GM12878 (cell line): ENCODE results near the gene GALK2. TPM values are rescaled to one million over a fixed set of nuclear protein-coding genes. Genes with fewer than 3 reads are reported as not detected.

Source experiments
- ATAC-seq: fragments of 200-7000 bp; cut with Tn5 transposase; 3 replicates; pipeline ENCODE4 v1.9.1; 2020; ENCODE audit warnings: mild to moderate bottlenecking, moderate library complexity
- BruUV-seq: library from RNA; stranded (reverse); fragments of 400-500 nt; replicated peaks from 2 replicates; lab custom pipeline; 2021; lab: Mats Ljungman, UMichigan
- CTCF ChIA-PET: fragments of 300-600 bp; sonication (Branson Sonifier 250); formaldehyde crosslinking; extraction: SDS; loops from one replicate; lab custom pipeline; 2021; ENCODE audit warnings: inconsistent platforms; lab: Yijun Ruan, JAX
- POLR2A ChIA-PET: fragments of 350-600 bp; formaldehyde crosslinking; extraction: SDS; loops from one replicate; lab custom pipeline; 2021; ENCODE audit warnings: inconsistent platforms; lab: Charles Lee
- RAD21 ChIA-PET: fragments of 300-600 bp; sonication (Branson Sonifier 250); formaldehyde crosslinking; loops from one replicate; lab custom pipeline; 2023; ENCODE audit warnings: antibody characterized with exemption; ENCODE audit not compliant: unreplicated experiment; lab: Charles Lee
- SMC1A ChIA-PET: fragments of 300-600 bp; sonication (Branson Sonifier 250); formaldehyde crosslinking; loops from one replicate; lab custom pipeline; 2023; ENCODE audit not compliant: unreplicated experiment, uncharacterized antibody; lab: Charles Lee
- DNase-seq: peaks from one replicate; pipeline ENCODE4 v3.0.0-alpha.2; 2011; ENCODE audit warnings: low read depth, low spot score
- FAIRE-seq: peaks from 3 replicates; lab custom pipeline; 2011; peaks lifted over from hg19 to GRCh38; lab: Jason Lieb, UNC
- H2AFZ ChIP-seq: 2 replicates; pipeline ENCODE4 v1.6.0; 2011; ENCODE audit warnings: low read depth, low read length, control low read depth; ENCODE audit not compliant: control insufficient read depth
- H3K27ac ChIP-seq: 2 replicates; pipeline ENCODE4 v1.5.1; 2011; ENCODE audit warnings: control low read depth; ENCODE audit not compliant: control insufficient read depth, insufficient read depth
- H3K27me3 ChIP-seq, 2 experiments: replicated peaks in 1 of 2; 2 replicates each; pipeline versions ENCODE4 v1.6.0 to v1.6.1; 2011; ENCODE audit warnings: low read length in 1 of 2; ENCODE audit not compliant: control insufficient read depth in 2 of 2, insufficient read depth in 2 of 2
- H3K36me3 ChIP-seq, 2 experiments: 2 replicates each; pipeline ENCODE4 v1.5.1; 2011; ENCODE audit warnings: low read length in 1 of 2; ENCODE audit not compliant: control insufficient read depth in 2 of 2, insufficient read depth in 2 of 2
- H3K4me1 ChIP-seq: 2 replicates; pipeline ENCODE4 v1.6.1; 2011; ENCODE audit warnings: mild to moderate bottlenecking, low read length, moderate library complexity, mixed read lengths; ENCODE audit not compliant: control insufficient read depth, insufficient read depth
- H3K4me2 ChIP-seq: 2 replicates; pipeline ENCODE4 v1.6.0; 2011; ENCODE audit warnings: control low read depth; ENCODE audit not compliant: control insufficient read depth, insufficient read depth
- H3K4me3 ChIP-seq: fragments of 200-600 bp; sonication (generic); 2 replicates; pipeline ENCODE4 v1.5.1; 2016
- H3K79me2 ChIP-seq: 2 replicates; pipeline ENCODE4 v1.6.0; 2011; ENCODE audit warnings: low read length; ENCODE audit not compliant: control insufficient read depth, insufficient read depth
- H3K9ac ChIP-seq: 2 replicates; pipeline ENCODE4 v1.8.0; 2011; ENCODE audit warnings: low read length, control low read depth, mixed read lengths; ENCODE audit not compliant: control insufficient read depth, insufficient read depth
- H3K9me3 ChIP-seq: replicated peaks from 3 replicates; pipeline ENCODE4 v1.5.1; 2011; ENCODE audit warnings: mild to moderate bottlenecking, low read length; ENCODE audit not compliant: control insufficient read depth, insufficient read depth
- H4K20me1 ChIP-seq: 2 replicates; pipeline ENCODE4 v1.6.0; 2011; ENCODE audit not compliant: control insufficient read depth, insufficient read depth
- BACH1 ChIP-seq: fragments of 450-650 bp; IDR thresholded peaks from 2 replicates; pipeline ENCODE4 v1.6.1; 2017; ENCODE audit warnings: mild to moderate bottlenecking, borderline replicate concordance
- FOXM1 ChIP-seq: IDR thresholded peaks from 2 replicates; pipeline ENCODE4 v1.6.1; 2012; ENCODE audit warnings: low read depth, mild to moderate bottlenecking, inconsistent platforms, low read length, moderate library complexity
- HDAC2 ChIP-seq: fragments of 200-600 bp; sonication (generic); IDR thresholded peaks from 2 replicates; pipeline ENCODE4 v1.6.1; 2017
- HDAC6 ChIP-seq: fragments of 200-600 bp; sonication (generic); IDR thresholded peaks from one replicate; pipeline ENCODE4 v1.8.0; 2017; ENCODE audit warnings: antibody characterized with exemption; ENCODE audit not compliant: unreplicated experiment
- SUPT20H ChIP-seq: IDR thresholded peaks from 2 replicates; pipeline ENCODE4 v1.6.1; 2011; ENCODE audit warnings: low read depth, mild to moderate bottlenecking, low read length, moderate library complexity, borderline replicate concordance; ENCODE audit not compliant: control insufficient read depth
- ZNF217 ChIP-seq: fragments of 450-650 bp; IDR thresholded peaks from 2 replicates; pipeline ENCODE4 v1.6.1; 2017; ENCODE audit warnings: antibody characterized with exemption, mild to moderate bottlenecking
- in situ Hi-C: fragments of 300-500 bp; cut with MboI; formaldehyde crosslinking; loops from 9 replicates; pipeline ENCODE4 v1.14.3; 2018; ENCODE audit warnings: mixed read lengths
- intact Hi-C: fragments of 100-400 bp; cut with micrococcal nuclease; formaldehyde crosslinking; loops from one replicate; pipeline ENCODE4 v1.14.2; 2022; ENCODE audit not compliant: unreplicated experiment
- polyA plus RNA-seq, 11 experiments: library from polyadenylated mRNA; depleted of rRNA in 4 of 11; unstranded in 6 of 11; stranded (reverse) in 5 of 11; fragments of >200 nt; fragmentation: Nextera tagmentation in 4 of 11; fragmentation: Illumina TruSeq in 1 of 11; extraction: Ambion mirVana in 4 of 11; extraction: Trizol in 1 of 11; gene quantifications; 1 replicate in 1 of 11; 2 replicates in 10 of 11; pipeline versions ENCODE4 v1.2.1 to v1.2.3, GENCODE V29; 2011 to 2016; ENCODE audit warnings: inconsistent platforms in 2 of 11, missing spikeins in 2 of 11, low read depth in 1 of 11
- total RNA-seq, 4 experiments: library from RNA; depleted of rRNA in 3 of 4; stranded (reverse); fragments of >200 nt in 3 of 4; fragmentation: Illumina TruSeq in 1 of 4; extraction: Trizol in 1 of 4; gene quantifications; 2 replicates each; pipeline versions ENCODE4 v1.2.1 to v1.2.3, GENCODE V29; 2013 to 2021
- TF ChIP-seq, protein P1 (sequence below): fragments of 450-650 bp; IDR thresholded peaks from 2 replicates; pipeline ENCODE4 v1.6.1; 2016; ENCODE audit warnings: mild to moderate bottlenecking

GALK2 gene
- total and polyA plus RNA-seq, 10 of the 15 experiments (the other 5 are each of a cell fraction or from before 2014, with no cell fraction given): 11.9 to 26.7 (median 15.4) TPM

DNA sequence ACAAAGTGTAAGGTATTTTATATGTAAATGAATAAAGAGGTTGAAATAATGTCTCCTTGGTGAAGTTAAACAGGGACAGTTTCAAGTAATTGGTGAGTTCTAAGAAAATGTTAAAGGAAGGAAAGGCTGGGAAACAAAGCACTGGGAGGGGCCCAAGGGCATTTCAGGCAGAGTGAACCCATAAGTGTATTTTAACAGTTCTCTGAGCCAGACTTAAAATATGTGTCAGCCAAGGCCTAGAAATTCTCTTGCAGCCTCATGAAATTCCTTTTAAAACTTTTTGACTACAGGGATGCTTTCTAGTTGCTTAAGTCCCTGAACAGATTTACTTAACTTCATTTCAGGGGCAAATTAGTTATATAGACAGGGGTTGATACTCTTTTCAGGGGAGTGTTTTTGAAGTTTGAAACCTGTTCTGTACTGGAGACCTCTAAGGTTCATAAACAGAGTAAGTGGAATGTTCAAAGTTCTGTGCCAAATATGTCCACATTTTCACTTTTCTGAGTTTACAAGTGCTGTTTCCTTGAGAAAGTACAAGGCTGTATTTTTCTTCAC, 77.6 kb downstream of the GALK2 start:
- Histone ChIP-seq H3K4me3 (no peak overlapping the region), H3K4me2 (no peak overlapping the region), H3K27me3 (no peaks in the 10 kb centered on the region), H4K20me1 (no peaks in the 10 kb centered on the region), H3K36me3 (no peaks in the 10 kb centered on the region; a peak in 1 of 4 replicates), H3K27ac (no peak overlapping the region), H3K9ac (no peak overlapping the region), H3K4me1 (no peaks in the 10 kb centered on the region), H3K79me2 (no peaks in the 10 kb centered on the region), H2AFZ (no peak overlapping the region), H3K9me3 (no peaks in the 10 kb centered on the region; the same call in 1 of the 3 replicates)
- TF ChIP-seq HDAC2 (no peak), HDAC6 (no peak), ZNF217 (no peak), SUPT20H (no peak), BACH1 (no peak), FOXM1 (no peak)
- TF ChIP-seq, protein P1, sequence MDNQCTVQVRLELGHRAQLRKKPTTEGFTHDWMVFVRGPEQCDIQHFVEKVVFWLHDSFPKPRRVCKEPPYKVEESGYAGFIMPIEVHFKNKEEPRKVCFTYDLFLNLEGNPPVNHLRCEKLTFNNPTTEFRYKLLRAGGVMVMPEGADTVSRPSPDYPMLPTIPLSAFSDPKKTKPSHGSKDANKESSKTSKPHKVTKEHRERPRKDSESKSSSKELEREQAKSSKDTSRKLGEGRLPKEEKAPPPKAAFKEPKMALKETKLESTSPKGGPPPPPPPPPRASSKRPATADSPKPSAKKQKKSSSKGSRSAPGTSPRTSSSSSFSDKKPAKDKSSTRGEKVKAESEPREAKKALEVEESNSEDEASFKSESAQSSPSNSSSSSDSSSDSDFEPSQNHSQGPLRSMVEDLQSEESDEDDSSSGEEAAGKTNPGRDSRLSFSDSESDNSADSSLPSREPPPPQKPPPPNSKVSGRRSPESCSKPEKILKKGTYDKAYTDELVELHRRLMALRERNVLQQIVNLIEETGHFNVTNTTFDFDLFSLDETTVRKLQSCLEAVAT: no peak
- ChIA-PET CTCF (no interaction called here), SMC1A (interaction anchor here (0.9 kb wide), 1 partner anchor 18 kb away, joined by 3 read pairs; no protein-coding TSS in a partner anchor), RAD21 (no interaction called here), POLR2A (no interaction called here)
- in situ Hi-C loops: loop anchor here (10.0 kb wide), 1 partner anchor 807 kb away; no protein-coding TSS in a partner anchor
- DNase-seq: no peak
- no peak for ATAC-seq
- BruUV-seq: no TSS peak
- intact Hi-C loops: no loop called here
- no peak for FAIRE-seq
